Ovary (tissue), 3 donors: Measurements from ENCODE around the gene RAB27A.

Experiments
- CTCF ChIP-seq, 3 donors: fragments of 450-650 bp in 2 of 3; fragments of 200-600 bp in 1 of 3; IDR thresholded peaks; one replicate each; pipeline versions ENCODE4 v1.5.1 to v1.8.0; 2016 to 2022; ENCODE audit warnings: antibody characterized with exemption in 3 of 3, mild to moderate bottlenecking in 1 of 3
- EP300 ChIP-seq: sonication (generic); formaldehyde crosslinking; IDR thresholded peaks from one replicate; pipeline ENCODE4 v1.6.1; 2017; ENCODE audit warnings: antibody characterized with exemption
- POLR2A ChIP-seq: fragments of 450-650 bp; IDR thresholded peaks from one replicate; pipeline ENCODE4 v1.6.1; 2017; ENCODE audit warnings: antibody characterized with exemption, mild to moderate bottlenecking, moderate library complexity
- donor health status: DM: no; HTN: no; CAD: no.

- TF ChIP-seq CTCF (IDR thresholded peaks at IDR 0.05), result no peak
- no peak for TF ChIP-seq POLR2A
- TF ChIP-seq EP300, result no peak
These were observed 7.9 kb downstream of the RAB27A start for GRCh38 chr15:55281517-55282228.
